GM21528 (cell line): ENCODE data around the gene E2F6.
A peak's percentile ranks its signal among the peaks of the same experiment; 100 is the strongest.

Source experiments
- ATAC-seq: cut with Tn5 transposase; IDR thresholded peaks from one replicate; pipeline ENCODE4 v1.9.1; 2021; ENCODE audit warnings: mild to moderate bottlenecking, moderate library complexity; ENCODE audit not compliant: unreplicated experiment, low FRiP score

Gene E2F6

GRCh38 chr2:11494310-11494709 lies 28.3 kb upstream of the E2F6 start:
- ATAC-seq: no peak

- ATAC-seq: no peak
Measured at GRCh38 chr2:11493282-11493681, 27.3 kb upstream of the E2F6 start.

GRCh38 chr2:11492720-11493119 lies 26.8 kb upstream of the E2F6 start:
- ATAC-seq: no peak

- no peak for ATAC-seq
Measured at GRCh38 chr2:11492244-11492643, 26.3 kb upstream of the E2F6 start.

GRCh38 chr2:11491348-11491933 lies 25.5 kb upstream of the E2F6 start:
- no peak for ATAC-seq

GRCh38 chr2:11490194-11490593 lies 24.2 kb upstream of the E2F6 start:
- ATAC-seq: no peak

GRCh38 chr2:11488809-11489208 lies 22.8 kb upstream of the E2F6 start:
- ATAC-seq: no peak

- no peak for ATAC-seq
Measured at GRCh38 chr2:11483806-11484617, 18.1 kb upstream of the E2F6 start.

GRCh38 chr2:11482473-11483035 lies 16.6 kb upstream of the E2F6 start:
- no peak for ATAC-seq

GRCh38 chr2:11481789-11482472 lies 16.0 kb upstream of the E2F6 start:
- no peak for ATAC-seq

GRCh38 chr2:11481426-11481788 lies 15.4 kb upstream of the E2F6 start:
- ATAC-seq: no peak

- ATAC-seq: no peak
Measured at GRCh38 chr2:11480859-11481258, 14.9 kb upstream of the E2F6 start.

- ATAC-seq: no peak
Measured at GRCh38 chr2:11480406-11480805, 14.4 kb upstream of the E2F6 start.

- no peak for ATAC-seq
Measured at GRCh38 chr2:11478899-11479605, 13.1 kb upstream of the E2F6 start.

GRCh38 chr2:11477994-11478393 lies 12.0 kb upstream of the E2F6 start:
- peak; percentile 68 for ATAC-seq

- no peak for ATAC-seq
Measured at GRCh38 chr2:11473659-11474433, 7.9 kb upstream of the E2F6 start.

- no peak for ATAC-seq
Measured at GRCh38 chr2:11467749-11468148, 1.8 kb upstream of the E2F6 start.

- ATAC-seq: no peak
Measured at GRCh38 chr2:11467129-11467649, 1.2 kb upstream of the E2F6 start.

- ATAC-seq: peak; percentile 21
Measured at GRCh38 chr2:11466307-11467128, 557 bp upstream of the E2F6 start.
